HG02763 (cell line): ENCODE measurements around the gene YPEL3.

Experiments used
- ATAC-seq: cut with Tn5 transposase; IDR thresholded peaks from one replicate; pipeline ENCODE4 v1.9.1; 2021; ENCODE audit warnings: mild to moderate bottlenecking, moderate library complexity; ENCODE audit not compliant: unreplicated experiment

YPEL3 gene

DNA sequence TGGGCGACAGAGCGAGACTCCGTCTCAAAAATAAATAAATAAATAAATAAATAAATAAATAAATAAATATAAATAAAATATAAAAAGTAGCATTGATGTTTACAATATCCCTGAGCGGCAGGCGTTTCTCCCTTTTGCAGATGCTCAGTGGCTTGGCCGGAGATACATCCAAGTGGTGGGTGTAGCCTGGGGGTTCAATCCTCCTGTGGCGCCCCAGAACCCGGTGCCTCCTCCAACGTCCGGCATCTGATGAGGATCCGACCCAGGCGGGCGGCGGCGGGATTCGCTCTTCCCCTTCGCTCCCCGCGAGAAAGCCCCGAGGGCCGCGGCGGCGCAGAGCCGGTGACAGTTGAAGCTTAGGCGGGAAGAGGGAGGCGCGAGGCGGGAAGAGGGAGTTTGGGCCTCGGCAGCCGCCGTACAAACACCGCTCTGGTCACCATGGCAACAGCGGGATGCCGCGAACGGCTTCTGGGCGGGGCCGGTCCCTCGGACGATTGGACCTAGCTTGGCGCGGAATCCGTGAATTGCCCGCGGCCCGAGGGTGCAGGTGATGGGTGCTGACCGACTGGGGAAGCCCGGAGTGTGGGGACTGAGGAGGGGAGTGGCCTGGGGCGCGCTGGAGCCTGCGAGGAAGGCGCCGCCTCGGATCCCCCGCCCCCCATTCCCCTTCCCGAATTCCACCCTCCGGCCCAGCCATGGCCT is 43.2 kb downstream of the YPEL3 start:
- no peak for ATAC-seq

DNA sequence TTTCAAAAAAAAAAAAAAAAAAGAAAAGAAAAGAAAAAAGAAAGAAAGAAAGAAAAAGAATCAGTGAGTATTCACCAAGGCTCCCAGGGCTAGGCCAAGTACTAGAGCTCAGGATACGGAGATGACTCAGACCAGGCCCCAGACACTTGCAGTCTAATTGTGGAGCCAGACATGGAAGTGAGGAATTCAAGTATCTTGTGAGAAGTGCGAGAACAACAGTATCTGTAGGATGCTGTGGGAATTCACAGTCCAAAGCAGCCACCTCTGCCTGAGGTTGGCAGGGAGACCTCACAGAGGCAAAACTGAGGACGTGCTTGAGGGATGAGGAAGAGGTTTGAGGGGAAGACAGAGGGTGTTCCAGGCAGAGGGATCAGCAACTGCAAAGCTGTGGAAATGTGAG is 44.5 kb downstream of the YPEL3 start:
- no peak for ATAC-seq

DNA sequence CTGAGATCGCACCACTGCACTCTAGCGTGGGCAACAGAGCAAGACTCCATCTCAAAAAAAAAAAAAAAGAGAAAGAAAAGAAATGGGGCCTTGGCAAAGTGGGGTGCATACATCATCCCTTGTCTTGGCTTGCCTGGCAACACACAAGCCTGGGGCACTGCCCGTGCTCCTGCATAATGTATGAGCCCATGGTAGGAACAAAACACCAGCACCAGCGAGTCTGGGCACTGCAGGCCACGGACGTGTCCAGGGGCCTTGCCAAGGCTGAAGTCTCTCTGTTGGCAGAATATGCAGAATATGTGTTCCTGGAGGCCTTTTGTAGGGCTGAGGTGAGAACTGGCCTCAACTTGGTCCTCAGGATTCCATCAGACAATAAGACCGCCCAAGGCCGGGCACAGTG is 46.1 kb downstream of the YPEL3 start:
- no peak for ATAC-seq

DNA sequence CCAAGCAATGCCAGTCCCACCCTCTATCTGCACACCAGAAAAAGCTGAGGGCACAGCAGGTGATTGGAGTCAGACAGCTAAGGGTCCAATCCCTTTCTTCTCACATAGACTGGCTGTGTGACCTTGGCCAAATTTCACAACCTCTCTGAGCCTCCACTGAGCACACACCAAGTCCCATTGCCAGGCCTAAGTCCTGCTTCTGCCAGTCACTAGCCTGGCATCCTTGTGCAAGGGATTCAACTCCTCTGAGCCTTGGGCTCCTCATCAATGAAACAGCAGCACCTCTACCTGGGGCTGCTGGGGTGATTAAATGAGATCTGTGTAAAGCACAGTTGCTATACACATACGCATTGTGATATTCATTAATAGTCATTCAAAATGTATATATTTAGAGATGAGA is 49.4 kb downstream of the YPEL3 start:
- ATAC-seq = no peak

DNA sequence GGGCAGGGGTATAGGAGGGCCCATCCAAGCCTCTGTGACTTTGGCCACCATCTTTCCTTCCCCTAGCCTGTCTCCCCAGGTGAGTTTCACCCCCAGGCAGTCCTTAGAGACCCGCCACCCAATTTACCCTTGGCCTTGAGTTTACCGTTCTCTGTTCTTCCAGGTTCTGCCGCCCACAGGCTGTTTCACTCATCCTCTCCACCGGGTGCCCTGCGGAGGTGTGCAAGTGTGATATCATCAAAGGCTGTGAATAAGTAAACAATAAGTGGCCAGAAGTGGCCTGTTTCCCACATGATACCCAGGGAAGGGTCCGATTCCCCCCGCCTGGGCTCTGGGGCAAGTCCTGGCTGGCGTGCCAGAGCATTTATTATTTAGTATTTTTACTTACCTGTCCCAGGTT is 49.8 kb downstream of the YPEL3 start:
- ATAC-seq = no peak
